K562 (cell line): ENCODE data around the gene LRRC7. TPM values are rescaled to one million over a fixed set of nuclear protein-coding genes. Genes with fewer than 3 reads are reported as not detected.

Source experiments
- ATAC-seq: fragments of 200-7000 bp; cut with Tn5 transposase; 3 replicates; pipeline ENCODE4 v1.9.1; 2020; ENCODE audit warnings: moderate library complexity
- BruUV-seq: library from RNA; stranded (reverse); fragments of 400-500 nt; replicated peaks from 2 replicates; lab custom pipeline; 2021; lab: Mats Ljungman, UMichigan
- CTCF ChIA-PET: fragments of 300-600 bp; formaldehyde crosslinking; extraction: SDS; loops from one replicate; lab custom pipeline; 2021; ENCODE audit warnings: low intra/inter-chr PET ratio; lab: Yijun Ruan, JAX
- POLR2A ChIA-PET: fragments of 300-600, 350-650 bp; sonication (Branson Sonifier 250); formaldehyde crosslinking; extraction: SDS; loops from one replicate; lab custom pipeline; 2021; ENCODE audit warnings: antibody characterized with exemption, inconsistent platforms; lab: Yijun Ruan, JAX
- DNase-seq, 4 experiments: peaks; one replicate each; pipeline versions ENCODE4 v3.0.0 to v3.0.0-alpha.2; 2011 to 2018; ENCODE audit warnings: low spot score in 3 of 4, mixed read lengths in 3 of 4; ENCODE audit errors: extremely low read depth in 1 of 4
- FAIRE-seq: peaks from 2 replicates; lab custom pipeline; 2011; peaks lifted over from hg19 to GRCh38; lab: Jason Lieb, UNC
- H2AFZ ChIP-seq: 2 replicates; pipeline ENCODE4 v1.6.0; 2011; ENCODE audit warnings: low read depth, low read length, control low read depth, inconsistent platforms
- H3K27ac ChIP-seq: fragments of 200-600 bp; 3 replicates; pipeline ENCODE4 v1.8.0; 2011; ENCODE audit warnings: low read depth, mild to moderate bottlenecking, control low read depth, inconsistent platforms, low read length, moderate library complexity, mixed read lengths; ENCODE audit errors: extremely low read depth
- H3K27me3 ChIP-seq, 2 experiments: fragments of 300-600 bp in 1 of 2; 2 replicates in 1 of 2; 3 replicates in 1 of 2; pipeline versions ENCODE4 v1.6.0 to v1.8.0; 2011; ENCODE audit warnings: inconsistent platforms in 2 of 2, low read length in 2 of 2, mild to moderate bottlenecking in 1 of 2, mixed read lengths in 1 of 2, moderate library complexity in 1 of 2; ENCODE audit not compliant: control insufficient read depth in 2 of 2, insufficient read depth in 2 of 2
- H3K36me3 ChIP-seq: fragments of 300-600 bp; 3 replicates; pipeline ENCODE4 v1.8.0; 2011; ENCODE audit warnings: mild to moderate bottlenecking, low read length, inconsistent platforms; ENCODE audit not compliant: control insufficient read depth, insufficient read depth
- H3K4me1 ChIP-seq, 2 experiments: fragments of 200-600 bp in 1 of 2; replicated peaks in 1 of 2; 2 replicates in 1 of 2; 3 replicates in 1 of 2; pipeline versions ENCODE4 v1.5.1 to v1.8.0; 2011; ENCODE audit warnings: inconsistent platforms in 2 of 2, low read length in 2 of 2, mild to moderate bottlenecking in 1 of 2, mixed read lengths in 1 of 2, moderate library complexity in 1 of 2; ENCODE audit not compliant: control insufficient read depth in 2 of 2, insufficient read depth in 2 of 2
- H3K4me2 ChIP-seq: 2 replicates; pipeline ENCODE4 v1.6.1; 2011; ENCODE audit warnings: low read length, control low read depth, inconsistent platforms, mixed read lengths; ENCODE audit not compliant: insufficient read depth
- H3K4me3 ChIP-seq: fragments of 200-600 bp; sonication (generic), shearing (Covaris generic); 2 replicates; pipeline ENCODE4 v1.5.1; 2016; ENCODE audit warnings: control low read depth, inconsistent platforms
- H3K79me2 ChIP-seq: fragments of 200-600 bp; 3 replicates; pipeline ENCODE4 v1.8.0; 2011; ENCODE audit warnings: low read length, inconsistent platforms; ENCODE audit not compliant: control insufficient read depth, insufficient read depth
- H3K9ac ChIP-seq, 2 experiments: 2 replicates each; pipeline versions ENCODE4 v1.6.0 to v1.6.1; 2011; ENCODE audit warnings: low read depth in 2 of 2, low read length in 2 of 2, control low read depth in 1 of 2, inconsistent platforms in 1 of 2, mild to moderate bottlenecking in 1 of 2, mixed read lengths in 1 of 2; ENCODE audit not compliant: insufficient read depth in 1 of 2
- H3K9me1 ChIP-seq: one replicate; pipeline ENCODE4 v1.6.0; 2011; ENCODE audit warnings: inconsistent platforms, mild to moderate bottlenecking, low read length, moderate library complexity; ENCODE audit not compliant: control insufficient read depth, insufficient read depth
- H3K9me3 ChIP-seq: replicated peaks from 2 replicates; pipeline ENCODE4 v1.5.1; 2011; ENCODE audit warnings: low read depth, low read length, inconsistent platforms; ENCODE audit not compliant: control insufficient read depth, insufficient read depth
- H4K20me1 ChIP-seq: replicated peaks from 2 replicates; pipeline ENCODE4 v1.6.1; 2011; ENCODE audit warnings: low read length, inconsistent platforms, mixed read lengths; ENCODE audit not compliant: control insufficient read depth, insufficient read depth
- CAMTA2 ChIP-seq: fragments of 250-450 bp; sonication (Bioruptor Pico); conservative IDR thresholded peaks from 2 replicates; pipeline ENCODE4 v1.5.1; 2022
- CBFA2T3 ChIP-seq: fragments of 450-650 bp; IDR thresholded peaks from 2 replicates; pipeline ENCODE4 v1.6.1; 2017
- CBX1 ChIP-seq: sonication (generic); IDR thresholded peaks from 2 replicates; pipeline ENCODE4 v1.6.1; 2016; ENCODE audit warnings: antibody characterized with exemption, low read depth, mild to moderate bottlenecking
- E2F8 ChIP-seq: fragments of 450-650 bp; IDR thresholded peaks from 2 replicates; pipeline ENCODE4 v1.7.1; 2018; ENCODE audit warnings: mild to moderate bottlenecking, low read depth; ENCODE audit not compliant: partially characterized antibody
- RFX1 ChIP-seq: fragments of 450-650 bp; IDR thresholded peaks from 2 replicates; pipeline ENCODE4 v1.6.1; 2016; ENCODE audit warnings: mild to moderate bottlenecking, moderate library complexity
- SMARCA5 ChIP-seq: fragments of 450-650 bp; IDR thresholded peaks from 2 replicates; pipeline ENCODE4 v1.6.1; 2016
- XRCC5 ChIP-seq: fragments of 200-400 bp; formaldehyde crosslinking; IDR thresholded peaks from 2 replicates; pipeline ENCODE4 v1.6.1; 2017; ENCODE audit warnings: low read depth, mild to moderate bottlenecking, low read length
- ZEB2 ChIP-seq: fragments of 450-650 bp; IDR thresholded peaks from 2 replicates; pipeline ENCODE4 v1.6.1; 2016
- ZNF121 ChIP-seq: sonication (generic); formaldehyde crosslinking; conservative IDR thresholded peaks from 2 replicates; pipeline ENCODE4 v1.8.0; 2022; ENCODE audit warnings: missing genetic modification reagents
- ZNF766 ChIP-seq: fragments of 200-800 bp; sonication (Bioruptor generic); conservative IDR thresholded peaks from 2 replicates; pipeline ENCODE4 v1.6.1; 2016; ENCODE audit warnings: missing genetic modification characterization, missing compliant biosample characterization
- in situ Hi-C: fragments of 300-500 bp; cut with MboI; formaldehyde crosslinking; loops from 4 replicates; pipeline ENCODE4 v1.15.0; 2018; ENCODE audit warnings: inconsistent platforms, mixed read lengths
- intact Hi-C: fragments of 100-400 bp; cut with micrococcal nuclease; formaldehyde crosslinking; loops from 2 replicates; pipeline ENCODE4 v1.14.2; 2022
- polyA plus RNA-seq, 8 experiments: library from polyadenylated mRNA; depleted of rRNA in 4 of 8; stranded (reverse) in 5 of 8; unstranded in 3 of 8; fragments of >200 nt; fragmentation: Nextera tagmentation in 2 of 8; fragmentation: Illumina TruSeq in 1 of 8; extraction: Ambion mirVana in 2 of 8; extraction: Trizol in 1 of 8; gene quantifications; 2 replicates each; pipeline versions ENCODE4 v1.2.1 to v1.2.3, GENCODE V29; 2011 to 2014; ENCODE audit warnings: inconsistent platforms in 1 of 8, missing spikeins in 1 of 8
- total RNA-seq, 7 experiments: library from RNA; depleted of rRNA in 6 of 7; stranded (reverse); fragments of >200 nt in 6 of 7; fragmentation: Illumina TruSeq in 2 of 7; extraction: Trizol in 2 of 7; gene quantifications; 2 replicates each; pipeline versions ENCODE4 v1.2.1 to v1.2.3, GENCODE V29; 2011 to 2021; ENCODE audit warnings: low replicate concordance in 1 of 7

Gene LRRC7
- total and polyA plus RNA-seq, 9 of the 15 experiments (the other 6 are each of a cell fraction or from before 2014, with no cell fraction given), result 0.09 to 0.94 (median 0.49) TPM

GRCh38 chr1:70134148-70134547 is 566.4 kb downstream of the LRRC7 start (continued):
- TF ChIP-seq E2F8, result no peak
- no peak for TF ChIP-seq CAMTA2 (CRISPR knock-in tag)
- no peak for TF ChIP-seq ZNF766
- TF ChIP-seq XRCC5, result no peak
- no peak for TF ChIP-seq CBFA2T3
- no peak for TF ChIP-seq CBX1
- no peak for TF ChIP-seq ZEB2
- no peak for TF ChIP-seq ZNF121

GRCh38 chr1:70140343-70140742 is 572.6 kb downstream of the LRRC7 start:
- in situ Hi-C loops (loop anchor here (25.0 kb wide), 1 partner anchor 1653 kb away; the partner anchor contains the start of gene DEPDC1), intact Hi-C loops (no loop called here)
- DNase-seq, result no peak
- ChIA-PET CTCF (interaction anchor here (3.7 kb wide), 1 partner anchor 106 kb away, joined by 13 read pairs; no protein-coding TSS in a partner anchor), POLR2A (interaction anchor here (0.7 to 1.5 kb wide), 2 partner anchors 9 to 11 kb away, joined by 3 to 4 read pairs; no protein-coding TSS in a partner anchor)
- TF ChIP-seq SMARCA5, result no peak
- peak; percentile 81 for TF ChIP-seq RFX1
- no peak for FAIRE-seq
- no peak overlapping the region for H3K9ac ChIP-seq
- no TSS peak for BruUV-seq
- no peaks in the 10 kb centered on the region for H4K20me1 ChIP-seq
- H3K4me1 ChIP-seq, result 0 out of 5 replicates have a peak, but pooled peaks cover 0 to 5% of the 10 kb centered on the region in 2 experiments
- no peak overlapping the region for H3K27ac ChIP-seq
- H3K27me3 ChIP-seq, result no peaks in the 10 kb centered on the region
- H3K4me3 ChIP-seq, result no peak overlapping the region
- H3K4me2 ChIP-seq, result no peak overlapping the region
- no peak overlapping the region for H2AFZ ChIP-seq
- no peak for ATAC-seq
- no peaks in the 10 kb centered on the region for H3K9me3 ChIP-seq
- H3K9me1 ChIP-seq, result no peaks in the 10 kb centered on the region
- H3K79me2 ChIP-seq, result no peaks in the 10 kb centered on the region
- H3K36me3 ChIP-seq, result no peaks in the 10 kb centered on the region; the same call in 2 of the 3 replicates
